H9 (cell line): ENCODE data around the gene KCNIP4. TPM values are rescaled to one million over a fixed set of nuclear protein-coding genes. Genes with fewer than 3 reads are reported as not detected.

Experiments used
- DNase-seq: peaks from one replicate; pipeline ENCODE4 v3.0.0-alpha.2; 2017
- H2AFZ ChIP-seq: one replicate; pipeline ENCODE4 v1.6.1; 2013; ENCODE audit warnings: mild to moderate bottlenecking, low read length, control low read depth, moderate library complexity
- H2AK5ac ChIP-seq: 2 replicates; pipeline ENCODE4 v1.6.1; 2013; ENCODE audit warnings: low read length, control low read depth, mixed read lengths; ENCODE audit not compliant: insufficient read length
- H2BK120ac ChIP-seq: one replicate; pipeline ENCODE4 v1.6.1; 2013; ENCODE audit warnings: low read depth, mild to moderate bottlenecking, low read length, control low read depth, inconsistent platforms; ENCODE audit not compliant: poor library complexity, severe bottlenecking
- H2BK12ac ChIP-seq: 2 replicates; pipeline ENCODE4 v1.6.1; 2013; ENCODE audit warnings: low read length, control low read depth, mixed read lengths, low read depth; ENCODE audit not compliant: insufficient read length
- H2BK15ac ChIP-seq: 2 replicates; pipeline ENCODE4 v1.6.1; 2013; ENCODE audit warnings: low read depth, low read length, control low read depth
- H2BK20ac ChIP-seq: one replicate; pipeline ENCODE4 v1.6.1; 2013; ENCODE audit warnings: low read depth, mild to moderate bottlenecking, low read length, control low read depth, inconsistent platforms; ENCODE audit not compliant: poor library complexity, severe bottlenecking
- H2BK5ac ChIP-seq: 2 replicates; pipeline ENCODE4 v1.6.1; 2013; ENCODE audit warnings: low read length, control low read depth, mixed read lengths; ENCODE audit not compliant: insufficient read length
- H3K14ac ChIP-seq: 2 replicates; pipeline ENCODE4 v1.6.1; 2013; ENCODE audit warnings: low read length, control low read depth; ENCODE audit not compliant: insufficient read depth
- H3K18ac ChIP-seq: 2 replicates; pipeline ENCODE4 v1.6.1; 2013; ENCODE audit warnings: low read depth, mild to moderate bottlenecking, mixed read lengths, low read length, control low read depth; ENCODE audit not compliant: insufficient read length
- H3K23ac ChIP-seq: 2 replicates; pipeline ENCODE4 v1.6.1; 2013; ENCODE audit warnings: low read length, control low read depth, mixed read lengths, low read depth; ENCODE audit not compliant: insufficient read length
- H3K23me2 ChIP-seq: 2 replicates; pipeline ENCODE4 v1.6.1; 2013; ENCODE audit warnings: low read depth, mild to moderate bottlenecking, mixed read lengths, low read length, control low read depth; ENCODE audit not compliant: insufficient read length, poor library complexity, severe bottlenecking
- H3K27ac ChIP-seq: 2 replicates; pipeline ENCODE4 v1.5.1; 2013; ENCODE audit warnings: low read length, control low read depth, mixed read lengths, low read depth; ENCODE audit not compliant: insufficient read length
- H3K27me3 ChIP-seq: 2 replicates; pipeline ENCODE4 v1.6.1; 2013; ENCODE audit warnings: low read length, control low read depth, inconsistent platforms; ENCODE audit not compliant: insufficient read depth
- H3K4ac ChIP-seq: 2 replicates; pipeline ENCODE4 v1.6.1; 2013; ENCODE audit warnings: low read depth, mild to moderate bottlenecking, control low read depth, inconsistent platforms, low read length, moderate library complexity
- H3K4me1 ChIP-seq: 2 replicates; pipeline ENCODE4 v1.6.1; 2013; ENCODE audit warnings: low read length, control low read depth, inconsistent platforms; ENCODE audit not compliant: insufficient read depth
- H3K4me2 ChIP-seq: 2 replicates; pipeline ENCODE4 v1.6.1; 2013; ENCODE audit warnings: low read length, control low read depth, mixed read lengths; ENCODE audit not compliant: insufficient read length, insufficient read depth
- H3K56ac ChIP-seq: 2 replicates; pipeline ENCODE4 v1.6.1; 2013; ENCODE audit warnings: low read depth, mild to moderate bottlenecking, mixed read lengths, low read length, control low read depth; ENCODE audit not compliant: insufficient read length
- H3K79me1 ChIP-seq: 2 replicates; pipeline ENCODE4 v1.6.1; 2013; ENCODE audit warnings: low read depth, mild to moderate bottlenecking, moderate library complexity, low read length, control low read depth, inconsistent platforms; ENCODE audit not compliant: insufficient read depth, poor library complexity, severe bottlenecking
- H3K79me2 ChIP-seq: 2 replicates; pipeline ENCODE4 v1.6.1; 2013; ENCODE audit warnings: low read length, control low read depth, inconsistent platforms; ENCODE audit not compliant: insufficient read depth
- H3K9ac ChIP-seq: 2 replicates; pipeline ENCODE4 v1.6.1; 2013; ENCODE audit warnings: low read length, control low read depth, mixed read lengths; ENCODE audit not compliant: insufficient read length; ENCODE audit errors: extremely low read depth
- H3K9me3 ChIP-seq: one replicate; pipeline ENCODE4 v1.6.1; 2013; ENCODE audit warnings: low read depth, low read length, inconsistent platforms; ENCODE audit not compliant: control insufficient read depth
- H3T11ph ChIP-seq: one replicate; pipeline ENCODE4 v1.6.1; 2013; ENCODE audit warnings: mild to moderate bottlenecking, low read length, control low read depth, inconsistent platforms
- H4K20me1 ChIP-seq: one replicate; pipeline ENCODE4 v1.6.1; 2013; ENCODE audit not compliant: control insufficient read depth, insufficient read length, insufficient read depth
- H4K5ac ChIP-seq: 2 replicates; pipeline ENCODE4 v1.6.1; 2013; ENCODE audit warnings: low read depth, mild to moderate bottlenecking, mixed read lengths, low read length, control low read depth; ENCODE audit not compliant: insufficient read length
- H4K8ac ChIP-seq: replicated peaks from 2 replicates; pipeline ENCODE4 v1.6.1; 2013; ENCODE audit warnings: low read length, control low read depth, mixed read lengths, low read depth; ENCODE audit not compliant: insufficient read length
- H4K91ac ChIP-seq: 2 replicates; pipeline ENCODE4 v1.6.1; 2013; ENCODE audit warnings: low read depth, mild to moderate bottlenecking, moderate library complexity, mixed read lengths, low read length, control low read depth; ENCODE audit not compliant: insufficient read length
- H3K27ac Mint-ChIP-seq, 3 experiments: 2 replicates in 2 of 3; 3 replicates in 1 of 3; pipeline ENCODE4 v1.8.0; 2020 to 2021; ENCODE audit warnings: mixed read lengths in 3 of 3, mild to moderate bottlenecking in 1 of 3, moderate library complexity in 1 of 3
- H3K27me3 Mint-ChIP-seq: 2 replicates; pipeline ENCODE4 v1.8.0; 2021; ENCODE audit warnings: low read depth, mild to moderate bottlenecking, moderate library complexity, mixed read lengths
- H3K36me3 Mint-ChIP-seq, 3 experiments: 2 replicates in 2 of 3; 3 replicates in 1 of 3; pipeline ENCODE4 v1.8.0; 2020 to 2021; ENCODE audit warnings: low read depth in 3 of 3, mixed read lengths in 3 of 3; ENCODE audit not compliant: insufficient read depth in 1 of 3
- H3K4me1 Mint-ChIP-seq, 2 experiments: 2 replicates each; pipeline ENCODE4 v1.8.0; 2020; ENCODE audit warnings: mixed read lengths in 2 of 2
- H3K4me3 Mint-ChIP-seq, 2 experiments: 2 replicates in 1 of 2; 3 replicates in 1 of 2; pipeline ENCODE4 v1.8.0; 2020 to 2021; ENCODE audit warnings: mild to moderate bottlenecking in 2 of 2, mixed read lengths in 2 of 2, moderate library complexity in 1 of 2
- H3K9me3 Mint-ChIP-seq, 2 experiments: 2 replicates in 1 of 2; 3 replicates in 1 of 2; pipeline ENCODE4 v1.8.0; 2020; ENCODE audit warnings: mild to moderate bottlenecking in 2 of 2, mixed read lengths in 2 of 2, moderate library complexity in 1 of 2
- WGBS: extraction: QIAGEN DNeasy Blood & Tissue Kit; methylation state at CpG from one replicate; pipeline ENCODE4 v1.1.7; 2013; ENCODE audit warnings: missing lambda C conversion rate, low lambda C conversion rate, mixed read lengths; ENCODE audit not compliant: insufficient read length; ENCODE audit errors: extremely low coverage; 5-methylcytosine and 5-hydroxymethylcytosine counted together
- total RNA-seq: library from RNA; stranded (reverse); gene quantifications from 2 replicates; pipeline ENCODE4 v1.2.1, GENCODE V29; 2021
- TF ChIP-seq, protein P1 (sequence below): fragments of 200-600 bp; sonication (generic); conservative IDR thresholded peaks from 3 replicates; pipeline ENCODE4 v1.8.0; 2021; ENCODE audit warnings: antibody characterized with exemption, mild to moderate bottlenecking

KCNIP4 gene
- total RNA-seq, 1 experiment from 2014 or later, result not detected

GRCh38 chr4:21882051-21882839, 66.3 kb downstream of the KCNIP4 start:
- Histone ChIP-seq H3K23ac (no peak overlapping the region), H3K27me3 (no peaks in the 10 kb centered on the region), H2BK15ac (no peak overlapping the region), H3K4me1 (no peaks in the 10 kb centered on the region), H4K5ac (no peak overlapping the region), H3K79me2 (no peaks in the 10 kb centered on the region), H3K9ac (no peak overlapping the region), H2AFZ (no peak overlapping the region), H3K18ac (no peak overlapping the region), H3K56ac (no peak overlapping the region), H2BK20ac (no peak overlapping the region), H3K9me3 (no peaks in the 10 kb centered on the region), H3K4me2 (no peak overlapping the region), H2BK120ac (no peak overlapping the region), H3K4ac (no peak overlapping the region), H2BK12ac (no peak overlapping the region), H3K14ac (no peak overlapping the region), H4K91ac (no peak overlapping the region), H4K20me1 (no peaks in the 10 kb centered on the region), H3K79me1 (no peaks in the 10 kb centered on the region), H2BK5ac (no peak overlapping the region), H3K27ac (no peak overlapping the region), H2AK5ac (no peak overlapping the region), H3K23me2 (no peaks in the 10 kb centered on the region), H3T11ph (no peak overlapping the region), H4K8ac (no peak overlapping the region)
- no peaks in the 10 kb centered on the region for H3K9me3 Mint-ChIP-seq
- no CpG with 5 or more reads among the region's 4 CpGs for WGBS
- H3K27me3 Mint-ChIP-seq, result no peaks in the 10 kb centered on the region; the same call in 1 of the 2 replicates
- TF ChIP-seq, protein P1, sequence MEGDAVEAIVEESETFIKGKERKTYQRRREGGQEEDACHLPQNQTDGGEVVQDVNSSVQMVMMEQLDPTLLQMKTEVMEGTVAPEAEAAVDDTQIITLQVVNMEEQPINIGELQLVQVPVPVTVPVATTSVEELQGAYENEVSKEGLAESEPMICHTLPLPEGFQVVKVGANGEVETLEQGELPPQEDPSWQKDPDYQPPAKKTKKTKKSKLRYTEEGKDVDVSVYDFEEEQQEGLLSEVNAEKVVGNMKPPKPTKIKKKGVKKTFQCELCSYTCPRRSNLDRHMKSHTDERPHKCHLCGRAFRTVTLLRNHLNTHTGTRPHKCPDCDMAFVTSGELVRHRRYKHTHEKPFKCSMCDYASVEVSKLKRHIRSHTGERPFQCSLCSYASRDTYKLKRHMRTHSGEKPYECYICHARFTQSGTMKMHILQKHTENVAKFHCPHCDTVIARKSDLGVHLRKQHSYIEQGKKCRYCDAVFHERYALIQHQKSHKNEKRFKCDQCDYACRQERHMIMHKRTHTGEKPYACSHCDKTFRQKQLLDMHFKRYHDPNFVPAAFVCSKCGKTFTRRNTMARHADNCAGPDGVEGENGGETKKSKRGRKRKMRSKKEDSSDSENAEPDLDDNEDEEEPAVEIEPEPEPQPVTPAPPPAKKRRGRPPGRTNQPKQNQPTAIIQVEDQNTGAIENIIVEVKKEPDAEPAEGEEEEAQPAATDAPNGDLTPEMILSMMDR, result no peak
- peaks cover 0 to 1% (median 0%) of the 10 kb centered on the region in 3 experiments; a peak in 1 of 7 replicates for H3K36me3 Mint-ChIP-seq
- H3K4me3 Mint-ChIP-seq, result no peak overlapping the region
- no peak for DNase-seq
- H3K27ac Mint-ChIP-seq, result no peak overlapping the region
- no peaks in the 10 kb centered on the region for H3K4me1 Mint-ChIP-seq
